ENCODE data around the gene HHAT. TPM values are rescaled to one million over a fixed set of nuclear protein-coding genes. Genes with fewer than 3 reads are reported as not detected.

Gene HHAT
- total RNA-seq, 3 donors from 2014 or later: 3.8 to 31.6 (median 15.1) TPM

DNA sequence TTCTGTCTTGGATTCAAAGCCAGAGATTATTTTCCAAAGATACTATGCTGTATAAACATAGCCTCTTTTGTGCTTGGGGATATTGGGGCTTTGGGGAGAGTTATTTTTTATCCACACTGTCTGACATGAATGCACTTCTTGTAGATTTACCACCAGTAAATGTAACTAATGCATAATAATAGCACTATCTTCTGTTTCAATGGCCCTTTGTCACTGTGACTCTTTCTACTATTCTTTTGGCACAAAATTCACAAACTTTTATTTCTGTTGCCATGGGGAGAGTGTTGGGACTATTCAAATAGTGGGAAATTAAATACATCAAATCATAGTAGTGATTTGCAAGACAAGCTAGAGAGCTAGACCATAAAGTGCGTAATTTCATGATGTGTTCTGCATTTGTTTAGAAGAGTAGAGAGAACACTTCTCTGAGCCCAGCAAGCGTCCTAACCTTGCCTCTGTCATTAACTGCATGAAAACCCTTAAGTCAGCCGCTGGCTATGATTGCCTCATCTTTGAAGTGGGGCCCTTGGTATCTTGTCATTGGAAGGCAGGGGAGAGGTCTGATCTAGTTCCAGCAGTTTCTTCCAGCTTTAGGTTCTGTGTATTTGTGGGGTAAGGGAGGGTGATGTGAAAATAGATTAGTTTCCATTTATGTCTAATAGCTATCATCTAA is 154.4 kb downstream of the HHAT start:
- intact Hi-C loops (cut with DNase I; ENCODE audit: low total_unique reads): no loop called here
- Histone ChIP-seq H3K4me1 (no peaks in the 10 kb centered on the region), H3K9me3 (no peaks in the 10 kb centered on the region), H3K27me3 (no peaks in the 10 kb centered on the region), H3K4me3 (no peak overlapping the region), H3K36me3 (no peaks in the 10 kb centered on the region), H3K27ac (no peak overlapping the region)
- no peak for DNase-seq (ENCODE audit: low spot score in 2 of 2)
- TF ChIP-seq POLR2A (IDR thresholded peaks at IDR 0.05) (no peak), POLR2AphosphoS5 (IDR thresholded peaks at IDR 0.05) (no peak)
- TF ChIP-seq, protein P1, sequence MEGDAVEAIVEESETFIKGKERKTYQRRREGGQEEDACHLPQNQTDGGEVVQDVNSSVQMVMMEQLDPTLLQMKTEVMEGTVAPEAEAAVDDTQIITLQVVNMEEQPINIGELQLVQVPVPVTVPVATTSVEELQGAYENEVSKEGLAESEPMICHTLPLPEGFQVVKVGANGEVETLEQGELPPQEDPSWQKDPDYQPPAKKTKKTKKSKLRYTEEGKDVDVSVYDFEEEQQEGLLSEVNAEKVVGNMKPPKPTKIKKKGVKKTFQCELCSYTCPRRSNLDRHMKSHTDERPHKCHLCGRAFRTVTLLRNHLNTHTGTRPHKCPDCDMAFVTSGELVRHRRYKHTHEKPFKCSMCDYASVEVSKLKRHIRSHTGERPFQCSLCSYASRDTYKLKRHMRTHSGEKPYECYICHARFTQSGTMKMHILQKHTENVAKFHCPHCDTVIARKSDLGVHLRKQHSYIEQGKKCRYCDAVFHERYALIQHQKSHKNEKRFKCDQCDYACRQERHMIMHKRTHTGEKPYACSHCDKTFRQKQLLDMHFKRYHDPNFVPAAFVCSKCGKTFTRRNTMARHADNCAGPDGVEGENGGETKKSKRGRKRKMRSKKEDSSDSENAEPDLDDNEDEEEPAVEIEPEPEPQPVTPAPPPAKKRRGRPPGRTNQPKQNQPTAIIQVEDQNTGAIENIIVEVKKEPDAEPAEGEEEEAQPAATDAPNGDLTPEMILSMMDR (IDR thresholded peaks at IDR 0.05): no peak

DNA sequence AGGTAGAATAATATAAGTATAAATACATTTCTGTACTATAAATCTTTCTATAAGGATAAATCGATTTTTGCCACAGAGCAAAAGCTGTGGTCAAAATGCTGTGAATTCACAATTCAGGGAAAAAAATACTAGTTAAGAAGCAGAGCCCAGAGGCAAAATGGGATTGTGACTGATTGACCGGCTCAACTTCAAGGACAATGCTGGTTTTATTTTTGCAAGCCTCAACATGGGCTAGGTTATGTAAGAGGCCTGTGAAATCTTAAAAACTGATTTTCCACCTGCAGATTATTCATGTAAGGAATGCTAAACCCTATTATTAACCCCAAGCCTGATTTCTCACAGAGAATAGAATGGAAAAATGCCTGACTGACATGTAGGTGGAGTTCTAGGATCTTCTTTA is 155.1 kb downstream of the HHAT start:
- H3K27me3 ChIP-seq: no peaks in the 10 kb centered on the region
- no peaks in the 10 kb centered on the region for H3K4me1 ChIP-seq
- H3K9me3 ChIP-seq: no peaks in the 10 kb centered on the region
- no peaks in the 10 kb centered on the region for H3K36me3 ChIP-seq
- H3K27ac ChIP-seq: no peak overlapping the region
- no peak overlapping the region for H3K4me3 ChIP-seq
- intact Hi-C loops (cut with DNase I; ENCODE audit: low total_unique reads): no loop called here
- TF ChIP-seq POLR2AphosphoS5 (IDR thresholded peaks at IDR 0.05): no peak
- TF ChIP-seq, protein P1 (IDR thresholded peaks at IDR 0.05): no peak
- no peak for TF ChIP-seq POLR2A (IDR thresholded peaks at IDR 0.05)
- DNase-seq (ENCODE audit: low spot score in 2 of 2): no peak

DNA sequence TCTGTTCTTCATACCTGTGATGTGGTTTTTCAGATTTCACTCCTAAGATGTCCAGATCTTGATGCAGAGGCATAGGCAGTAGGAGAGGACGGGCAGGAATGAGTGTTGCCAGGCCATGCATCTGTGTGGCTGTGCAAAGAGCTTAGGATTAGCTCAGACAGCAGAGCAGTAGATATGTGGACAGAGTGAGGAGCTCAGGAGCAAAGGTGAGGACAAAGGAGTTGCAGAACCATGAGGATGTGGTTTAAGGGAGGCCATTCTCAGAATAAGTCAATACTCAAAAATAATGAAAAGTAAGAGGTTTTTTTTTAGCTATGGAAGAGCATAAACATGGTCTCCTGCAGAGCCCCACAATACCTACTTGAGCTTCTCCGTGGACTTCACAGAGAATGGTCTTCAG is 158.3 kb downstream of the HHAT start:
- intact Hi-C loops (cut with DNase I; ENCODE audit: low total_unique reads): no loop called here
- no peak for DNase-seq (ENCODE audit: low spot score in 2 of 2)
- H3K9me3 ChIP-seq: no peaks in the 10 kb centered on the region
- H3K27me3 ChIP-seq: no peaks in the 10 kb centered on the region
- no peaks in the 10 kb centered on the region for H3K4me1 ChIP-seq
- H3K4me3 ChIP-seq: no peak overlapping the region
- TF ChIP-seq, protein P1 (IDR thresholded peaks at IDR 0.05): no peak
- TF ChIP-seq POLR2AphosphoS5 (IDR thresholded peaks at IDR 0.05): no peak
- TF ChIP-seq POLR2A (IDR thresholded peaks at IDR 0.05): no peak
- no peak overlapping the region for H3K27ac ChIP-seq
- H3K36me3 ChIP-seq: no peaks in the 10 kb centered on the region

DNA sequence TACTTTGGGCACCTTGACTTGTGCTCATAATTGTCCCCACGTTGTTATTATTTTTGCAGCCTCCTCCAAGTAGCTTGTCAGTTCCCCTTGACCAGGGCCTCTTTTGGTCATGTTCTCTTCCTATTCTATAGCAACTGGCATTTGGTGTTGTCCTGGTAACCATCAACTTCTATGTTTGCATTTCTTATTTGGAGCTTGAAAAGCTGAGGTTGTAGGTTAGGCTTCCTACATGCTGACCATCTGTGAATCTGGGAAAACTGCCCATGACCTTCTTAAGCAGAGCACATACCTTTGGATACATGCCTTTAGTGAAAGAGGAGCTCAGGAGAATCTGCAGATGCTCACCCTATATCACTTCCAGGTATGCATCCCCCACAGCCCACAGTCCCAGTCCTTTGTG is 160.8 kb downstream of the HHAT start:
- H3K36me3 ChIP-seq: no peaks in the 10 kb centered on the region
- H3K27ac ChIP-seq: no peak overlapping the region
- no peaks in the 10 kb centered on the region for H3K9me3 ChIP-seq
- H3K4me1 ChIP-seq: no peaks in the 10 kb centered on the region
- no peak overlapping the region for H3K4me3 ChIP-seq
- intact Hi-C loops (cut with DNase I; ENCODE audit: low total_unique reads): no loop called here
- H3K27me3 ChIP-seq: no peaks in the 10 kb centered on the region
- DNase-seq (ENCODE audit: low spot score in 2 of 2): no peak
- TF ChIP-seq POLR2A (IDR thresholded peaks at IDR 0.05) (no peak), POLR2AphosphoS5 (IDR thresholded peaks at IDR 0.05) (no peak)
- TF ChIP-seq, protein P1 (IDR thresholded peaks at IDR 0.05): no peak

DNA sequence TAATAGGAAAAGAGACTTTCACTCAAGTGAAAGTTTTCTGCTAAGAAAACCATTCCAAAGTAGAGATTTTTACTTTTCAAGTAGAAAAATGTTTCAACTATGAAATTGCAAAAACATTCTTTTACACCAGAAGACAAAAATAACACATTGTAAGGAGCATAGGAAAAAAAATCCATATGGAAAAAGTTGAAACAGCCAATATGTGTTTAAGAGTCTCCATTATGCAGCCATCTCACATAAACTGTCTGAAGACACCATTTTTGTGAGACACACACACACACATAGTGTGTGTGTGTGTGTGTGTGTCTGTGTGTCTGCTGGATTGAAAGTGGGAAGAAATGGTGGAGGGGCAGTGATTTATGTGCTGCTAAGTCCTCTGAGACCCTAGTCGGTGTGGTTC is 162.1 kb downstream of the HHAT start:
- no peaks in the 10 kb centered on the region for H3K4me1 ChIP-seq
- no peak overlapping the region for H3K4me3 ChIP-seq
- no peak for DNase-seq (ENCODE audit: low spot score in 2 of 2)
- TF ChIP-seq POLR2AphosphoS5 (IDR thresholded peaks at IDR 0.05): no peak
- TF ChIP-seq POLR2A (IDR thresholded peaks at IDR 0.05): no peak
- TF ChIP-seq, protein P1 (IDR thresholded peaks at IDR 0.05): no peak
- no peak overlapping the region for H3K27ac ChIP-seq
- intact Hi-C loops (cut with DNase I; ENCODE audit: low total_unique reads): no loop called here
- no peaks in the 10 kb centered on the region for H3K36me3 ChIP-seq
- no peaks in the 10 kb centered on the region for H3K9me3 ChIP-seq
- H3K27me3 ChIP-seq: no peaks in the 10 kb centered on the region

Data from breast epithelium (tissue), 4 donors.